NCI-H1436 (cell line): ENCODE data around the gene SPSB1.

Experiments
- DNase-seq: peaks from one replicate; lab custom pipeline; 2025; lab: John Stamatoyannopoulos, UW

Gene SPSB1

GRCh38 chr1:9391620-9392019 is 98.9 kb downstream of the SPSB1 start:
- no peak for DNase-seq

- no peak for DNase-seq
Measured at GRCh38 chr1:9394010-9394409, 101.3 kb downstream of the SPSB1 start.

- no peak for DNase-seq
Measured at GRCh38 chr1:9395018-9395417, 102.3 kb downstream of the SPSB1 start.

GRCh38 chr1:9397047-9397446 is 104.4 kb downstream of the SPSB1 start:
- DNase-seq, result no peak

GRCh38 chr1:9397997-9398526 is 105.4 kb downstream of the SPSB1 start:
- DNase-seq, result no peak

GRCh38 chr1:9399510-9400424 is 107.1 kb downstream of the SPSB1 start:
- DNase-seq, result no peak

GRCh38 chr1:9400425-9401079 is 107.9 kb downstream of the SPSB1 start:
- DNase-seq, result no peak

GRCh38 chr1:9401080-9401453 is 108.4 kb downstream of the SPSB1 start:
- DNase-seq, result no peak

- DNase-seq, result no peak
Measured at GRCh38 chr1:9402256-9402616, 109.5 kb downstream of the SPSB1 start.

- no peak for DNase-seq
Measured at GRCh38 chr1:9402717-9403225, 110.1 kb downstream of the SPSB1 start.

GRCh38 chr1:9404117-9404914 is 111.6 kb downstream of the SPSB1 start:
- no peak for DNase-seq

- no peak for DNase-seq
Measured at GRCh38 chr1:9406111-9406510, 113.4 kb downstream of the SPSB1 start.

- no peak for DNase-seq
Measured at GRCh38 chr1:9410737-9411297, 118.1 kb downstream of the SPSB1 start.

GRCh38 chr1:9413071-9413876 is 120.6 kb downstream of the SPSB1 start:
- DNase-seq, result no peak

- DNase-seq, result no peak
Measured at GRCh38 chr1:9413877-9414213, 121.2 kb downstream of the SPSB1 start.

GRCh38 chr1:9416506-9416905 is 123.8 kb downstream of the SPSB1 start:
- DNase-seq, result no peak

GRCh38 chr1:9416918-9417500 is 124.3 kb downstream of the SPSB1 start:
- no peak for DNase-seq

GRCh38 chr1:9417695-9418094 is 125.0 kb downstream of the SPSB1 start:
- DNase-seq, result no peak

GRCh38 chr1:9418851-9419250 is 126.2 kb downstream of the SPSB1 start:
- no peak for DNase-seq
